ENCODE results near the gene KRT6A. TPM values are rescaled to one million over a fixed set of nuclear protein-coding genes. Genes with fewer than 3 reads are reported as not detected.

KRT6A gene
- not detected in 2 replicates for total RNA-seq

GRCh38 chr12:52493172-52493571, at the start of gene KRT6A:
Gene KRT6A (minus strand): TSS chr12:52493257. CDS start chr12:52493188, 69 bp downstream.

DNA sequence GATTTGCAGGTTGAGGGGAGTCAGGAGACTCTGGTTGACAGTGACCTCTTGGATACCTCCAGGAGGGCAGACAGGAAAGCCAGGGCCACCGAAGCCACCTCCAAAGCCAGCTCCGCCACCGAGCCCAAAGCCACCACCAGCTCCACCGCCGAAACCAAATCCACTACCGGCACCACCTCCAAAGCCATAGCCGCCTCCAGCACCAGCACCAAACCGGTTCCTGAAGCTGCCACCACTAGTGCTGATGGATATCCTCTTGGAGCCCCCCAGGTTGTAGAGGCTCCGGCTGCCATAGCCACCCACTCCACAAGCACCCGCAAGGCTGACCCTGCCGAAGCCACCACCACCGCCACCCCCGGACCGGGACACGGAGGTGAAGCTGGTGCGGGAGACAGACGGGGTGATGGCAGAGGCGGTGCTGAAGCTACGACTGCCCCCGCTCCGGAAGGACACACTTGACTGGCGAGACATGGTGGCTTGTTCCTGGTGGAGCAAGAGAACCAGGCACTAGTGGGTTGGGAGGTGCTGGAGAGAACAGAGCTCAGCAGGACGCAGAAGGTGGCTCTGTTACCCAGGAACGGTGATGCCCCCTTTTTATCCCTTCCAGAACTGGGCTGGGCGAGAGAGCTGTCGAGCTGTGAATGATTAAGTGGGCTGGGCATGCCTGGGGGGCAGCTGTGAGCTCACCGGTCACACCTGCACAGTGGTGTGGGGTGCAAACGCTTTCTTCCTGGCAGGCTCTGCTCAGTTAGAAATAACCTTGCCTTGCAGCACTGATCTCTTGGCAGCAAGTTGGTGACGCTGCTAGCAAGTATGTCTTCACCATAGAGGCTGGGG, 27.0 kb upstream of the KRT6A start, which contains the start of gene KRT5:
TSS of gene KRT5 (minus strand) at position 569 of the 837 bp plus-strand sequence. CDS start at position 471, 98 bp downstream.

DNA sequence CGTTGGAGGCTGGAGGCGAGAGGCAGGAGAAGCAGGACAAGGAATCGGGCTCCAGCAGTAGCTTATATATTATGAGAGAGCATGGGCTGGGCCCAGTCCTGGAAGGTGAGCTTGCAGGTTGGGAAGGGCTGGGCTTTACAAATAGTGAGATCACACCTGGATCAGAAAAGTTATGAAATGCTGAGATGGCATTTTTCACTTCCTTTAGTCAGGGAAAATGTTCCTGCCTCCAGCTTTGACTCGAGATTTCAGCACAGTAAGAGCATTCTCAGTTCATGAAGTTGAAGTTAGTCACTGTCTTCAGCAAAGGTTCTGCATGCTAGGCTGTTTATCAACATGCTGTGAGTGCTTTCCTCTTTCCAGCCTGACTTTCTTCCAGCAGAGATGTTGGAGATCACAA, 19.3 kb downstream of the KRT6A start, which contains the start of gene KRT6C:
TSS of gene KRT6C (minus strand) at position 38 of the 400 bp plus-strand sequence. CDS start 68 bp downstream, outside the sequence.

DNA sequence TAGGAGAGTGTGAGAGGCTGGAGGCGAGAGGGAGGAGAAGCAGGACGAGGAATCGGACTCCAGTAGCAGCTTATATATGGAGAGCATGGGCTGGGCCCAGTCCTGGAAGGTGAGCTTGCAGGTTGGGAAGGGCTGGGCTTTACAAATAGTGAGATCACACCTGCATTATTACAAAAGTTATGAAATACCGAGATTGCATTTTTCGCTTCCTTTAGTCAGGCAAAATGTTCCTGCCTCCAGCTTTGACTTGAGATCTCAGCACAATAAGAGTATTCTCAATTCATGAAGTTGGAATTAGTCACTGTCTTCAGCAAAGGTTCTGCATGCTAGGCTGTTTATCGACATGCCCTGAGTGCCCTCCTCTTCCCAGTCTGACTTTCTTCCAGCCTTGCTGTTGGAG, 41.0 kb downstream of the KRT6A start, which contains the start of gene KRT6B:
TSS of gene KRT6B (minus strand) at position 46 of the 400 bp plus-strand sequence. CDS start 68 bp downstream, outside the sequence.

Other genes with a start within 250 kb of the KRT6A start
- 0.13 and 0.16 TPM in 2 replicates for gene KRT86, start 218.6 kb downstream of the KRT6A start, total RNA-seq
- gene KRT81, start 201.7 kb downstream of the KRT6A start, total RNA-seq: 1.0 TPM in 1 of 2 replicates, not detected in the other
- not detected in 2 replicates for gene KRT83, start 171.9 kb downstream of the KRT6A start, total RNA-seq
- not detected in 2 replicates for gene KRT85, start 125.8 kb downstream of the KRT6A start, total RNA-seq
- not detected in 2 replicates for gene KRT84, start 107.6 kb downstream of the KRT6A start, total RNA-seq
- gene KRT82, start 86.9 kb downstream of the KRT6A start, total RNA-seq: not detected in 2 replicates
- gene KRT75, start 58.9 kb downstream of the KRT6A start, total RNA-seq: not detected in 2 replicates
- gene KRT6B, start 41.1 kb downstream of the KRT6A start, total RNA-seq: not detected in 2 replicates
- not detected in 2 replicates for gene KRT6C, start 19.5 kb downstream of the KRT6A start, total RNA-seq
- gene KRT5, start 27.1 kb upstream of the KRT6A start, total RNA-seq: not detected in 2 replicates
- not detected in 2 replicates for gene KRT71, start 59.9 kb upstream of the KRT6A start, total RNA-seq
- gene KRT74, start 80.6 kb upstream of the KRT6A start, total RNA-seq: not detected in 2 replicates
- gene KRT72, start 108.2 kb upstream of the KRT6A start, total RNA-seq: not detected in 2 replicates
- not detected in 2 replicates for gene KRT73, start 125.3 kb upstream of the KRT6A start, total RNA-seq
- not detected in 2 replicates for gene KRT2, start 159.0 kb upstream of the KRT6A start, total RNA-seq
- not detected in 2 replicates for gene KRT1, start 187.2 kb upstream of the KRT6A start, total RNA-seq
- not detected in 2 replicates for gene KRT77, start 210.3 kb upstream of the KRT6A start, total RNA-seq